MCF 10A (cell line): Measurements from ENCODE around the gene PTPRT. TPM values are rescaled to one million over a fixed set of nuclear protein-coding genes. Genes with fewer than 3 reads are reported as not detected.

Experiments used
- BruUV-seq: library from RNA; stranded (reverse); fragments of 400-500 nt; replicated peaks from 2 replicates; lab custom pipeline; 2021; lab: Mats Ljungman, UMichigan
- CTCF ChIA-PET: fragments of 300-600 bp; sonication (Branson Sonifier 250); formaldehyde crosslinking; extraction: SDS; loops from one replicate; lab custom pipeline; 2021; ENCODE audit warnings: antibody characterized with exemption, inconsistent platforms; lab: Yijun Ruan, JAX
- POLR2A ChIA-PET: fragments of 300-600, 350-650 bp; sonication (Branson Sonifier 250); formaldehyde crosslinking; extraction: SDS; loops from one replicate; lab custom pipeline; 2020; ENCODE audit warnings: antibody characterized with exemption, inconsistent platforms; lab: Yijun Ruan, JAX
- DNase-seq: peaks from one replicate; pipeline ENCODE4 v3.0.0-alpha.2; 2018; ENCODE audit not compliant: unreplicated experiment
- H3K27ac Mint-ChIP-seq: one replicate; pipeline ENCODE4 v1.8.0; 2022; ENCODE audit warnings: mild to moderate bottlenecking, low read depth, mixed read lengths; ENCODE audit not compliant: unreplicated experiment
- H3K27me3 Mint-ChIP-seq: one replicate; pipeline ENCODE4 v1.8.0; 2022; ENCODE audit warnings: mixed read lengths; ENCODE audit not compliant: insufficient read depth, unreplicated experiment
- H3K36me3 Mint-ChIP-seq: one replicate; pipeline ENCODE4 v1.8.0; 2022; ENCODE audit warnings: mild to moderate bottlenecking, moderate library complexity, mixed read lengths; ENCODE audit not compliant: insufficient read depth, unreplicated experiment
- H3K4me1 Mint-ChIP-seq: one replicate; pipeline ENCODE4 v1.8.0; 2022; ENCODE audit warnings: mixed read lengths; ENCODE audit not compliant: insufficient read depth, unreplicated experiment
- H3K4me3 Mint-ChIP-seq: one replicate; pipeline ENCODE4 v1.8.0; 2022; ENCODE audit warnings: mild to moderate bottlenecking, moderate library complexity, mixed read lengths; ENCODE audit not compliant: unreplicated experiment
- H3K9me3 Mint-ChIP-seq: one replicate; pipeline ENCODE4 v1.8.0; 2022; ENCODE audit warnings: mixed read lengths; ENCODE audit not compliant: unreplicated experiment
- CTCF ChIP-seq: fragments of 200-600 bp; IDR thresholded peaks from one replicate; pipeline ENCODE4 v1.8.0; 2022; ENCODE audit warnings: antibody characterized with exemption, mild to moderate bottlenecking; ENCODE audit not compliant: unreplicated experiment
- intact Hi-C: fragments of 100-400 bp; cut with micrococcal nuclease; formaldehyde crosslinking; loops from 2 replicates; pipeline ENCODE4 v1.14.1; 2022
- total RNA-seq: library from RNA; stranded (reverse); gene quantifications from 2 replicates; pipeline ENCODE4 v1.2.3, GENCODE V29; 2022

PTPRT gene
- total RNA-seq, 1 experiment from 2014 or later = not detected

- Mint-ChIP-seq H3K36me3 (no peaks in the 10 kb centered on the region), H3K4me1 (no peaks in the 10 kb centered on the region), H3K9me3 (peaks cover 48% of the 10 kb centered on the region), H3K27ac (no peak overlapping the region), H3K27me3 (no peaks in the 10 kb centered on the region), H3K4me3 (no peak overlapping the region)
- no TSS peak for BruUV-seq
- no peak for DNase-seq
- CTCF ChIA-PET = no interaction called here
- intact Hi-C loops = no loop called here
- TF ChIP-seq CTCF = no peak
- POLR2A ChIA-PET = no interaction called here
Measured at GRCh38 chr20:42110301-42110700, 1079.4 kb downstream of the PTPRT start.

GRCh38 chr20:42102000-42102399, 1087.7 kb downstream of the PTPRT start:
- peaks cover 7% of the 10 kb centered on the region for H3K36me3 Mint-ChIP-seq
- no peak overlapping the region for H3K4me3 Mint-ChIP-seq
- no peaks in the 10 kb centered on the region for H3K4me1 Mint-ChIP-seq
- POLR2A ChIA-PET = no interaction called here
- CTCF ChIA-PET = interaction anchor here (0.7 kb wide), 1 partner anchor 1238 kb away, joined by 4 read pairs; no protein-coding TSS in a partner anchor
- H3K27me3 Mint-ChIP-seq = no peaks in the 10 kb centered on the region
- no TSS peak for BruUV-seq
- no peak overlapping the region for H3K27ac Mint-ChIP-seq
- peaks cover 48% of the 10 kb centered on the region for H3K9me3 Mint-ChIP-seq
- no peak for DNase-seq
- intact Hi-C loops = no loop called here
- TF ChIP-seq CTCF = no peak

- H3K27me3 Mint-ChIP-seq = no peaks in the 10 kb centered on the region
- POLR2A ChIA-PET = no interaction called here
- no peak overlapping the region for H3K4me3 Mint-ChIP-seq
Measured at GRCh38 chr20:42100137-42100704, 1089.5 kb downstream of the PTPRT start.

GRCh38 chr20:42099101-42099500, 1090.6 kb downstream of the PTPRT start:
- ChIA-PET POLR2A (no interaction called here), CTCF (interaction anchor here (0.7 kb wide), 1 partner anchor 1034 kb away, joined by 3 read pairs; no protein-coding TSS in a partner anchor)
- H3K9me3 Mint-ChIP-seq = peaks cover 41% of the 10 kb centered on the region
- no peak for DNase-seq
- H3K36me3 Mint-ChIP-seq = peaks cover 7% of the 10 kb centered on the region
- H3K27me3 Mint-ChIP-seq = no peaks in the 10 kb centered on the region
- BruUV-seq = no TSS peak
- no peak overlapping the region for H3K4me3 Mint-ChIP-seq
- no peak for TF ChIP-seq CTCF
- H3K27ac Mint-ChIP-seq = no peak overlapping the region
- intact Hi-C loops = no loop called here
- no peaks in the 10 kb centered on the region for H3K4me1 Mint-ChIP-seq

More at GRCh38 chr20:42100137-42100704, 1089.5 kb downstream of the PTPRT start:
- intact Hi-C loops = no loop called here
- BruUV-seq = no TSS peak
- CTCF ChIA-PET = interaction anchor here (0.7 kb wide), 2 partner anchors 8 to 138 kb away, joined by 3 to 5 read pairs; no protein-coding TSS in a partner anchor
- TF ChIP-seq CTCF = no peak
- H3K9me3 Mint-ChIP-seq = peaks cover 46% of the 10 kb centered on the region
- no peak overlapping the region for H3K27ac Mint-ChIP-seq
- no peaks in the 10 kb centered on the region for H3K4me1 Mint-ChIP-seq
- H3K36me3 Mint-ChIP-seq = peaks cover 7% of the 10 kb centered on the region
- DNase-seq = no peak
